GM18508 (cell line): ENCODE measurements around the gene SMYD1.
"Not testable (repeated sequence)": the region's sequence is repeated elsewhere in the genome, so short reads cannot be mapped to it uniquely, and the experiment has no call there.

Experiments
- ATAC-seq: cut with Tn5 transposase; IDR thresholded peaks from one replicate; pipeline ENCODE4 v1.9.1; 2021; ENCODE audit warnings: moderate number of reproducible peaks; ENCODE audit not compliant: insufficient read depth, unreplicated experiment

Gene SMYD1

DNA sequence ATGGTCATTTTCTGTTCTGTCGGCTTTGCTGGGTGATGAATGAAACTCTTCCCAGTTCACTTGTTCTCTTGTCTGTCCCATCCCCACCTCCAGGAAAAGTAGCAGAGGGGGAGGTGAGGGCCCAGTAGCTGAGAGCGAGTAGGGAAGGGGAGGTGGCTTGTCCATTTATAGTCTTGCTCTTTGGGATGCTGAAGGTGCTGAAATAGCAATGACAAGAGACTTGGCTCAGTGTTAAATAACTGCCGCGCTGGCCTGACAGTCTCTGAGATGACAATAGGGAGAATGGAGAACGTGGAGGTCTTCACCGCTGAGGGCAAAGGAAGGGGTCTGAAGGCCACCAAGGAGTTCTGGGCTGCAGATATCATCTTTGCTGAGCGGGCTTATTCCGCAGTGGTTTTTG lies at the start of gene SMYD1:
SMYD1 (plus strand) TSS at position 228 of the 400 bp plus-strand sequence; CDS start at position 268, 40 bp downstream.
- ATAC-seq = no peak

DNA sequence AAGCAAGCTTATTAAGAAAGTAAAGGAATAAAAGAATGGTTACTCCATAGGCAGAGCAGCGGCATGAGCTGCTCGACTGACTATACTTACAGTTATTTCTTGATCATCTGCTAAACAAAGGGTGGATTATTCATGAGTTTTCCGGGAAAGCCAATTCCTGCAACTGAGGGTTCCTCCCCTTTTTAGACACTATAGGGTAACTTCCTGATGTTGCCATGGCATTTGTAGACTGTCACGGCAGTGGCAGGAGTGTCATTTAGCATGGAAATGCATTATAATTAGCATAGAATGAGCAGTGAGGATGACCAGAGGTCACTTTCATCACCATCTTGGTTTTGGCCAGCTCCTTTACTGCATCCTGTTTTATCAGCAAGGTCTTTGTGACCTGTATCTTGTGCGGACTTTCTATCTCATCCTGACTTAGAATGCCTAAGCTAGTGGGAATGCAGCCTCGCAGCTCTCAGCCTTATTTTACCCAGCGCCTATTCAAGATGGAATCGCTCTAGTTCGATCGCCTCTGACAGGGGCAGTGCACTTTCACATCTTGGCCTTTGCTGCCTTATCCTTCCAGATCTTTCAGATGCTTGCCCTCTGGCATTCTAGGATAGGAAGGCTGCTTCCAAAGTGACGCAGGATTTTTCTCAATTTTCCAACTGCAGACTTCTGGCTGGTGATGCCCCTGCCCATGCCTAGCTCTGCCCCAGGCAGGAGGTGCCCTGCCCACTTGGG lies 49.4 kb upstream of the SMYD1 start:
- not testable (repeated sequence) for ATAC-seq

- no peak for ATAC-seq
These were observed 48.7 kb upstream of the SMYD1 start for GRCh38 chr2:88018909-88019308.

- no peak for ATAC-seq
These were observed 47.6 kb upstream of the SMYD1 start for GRCh38 chr2:88019985-88020384.

DNA sequence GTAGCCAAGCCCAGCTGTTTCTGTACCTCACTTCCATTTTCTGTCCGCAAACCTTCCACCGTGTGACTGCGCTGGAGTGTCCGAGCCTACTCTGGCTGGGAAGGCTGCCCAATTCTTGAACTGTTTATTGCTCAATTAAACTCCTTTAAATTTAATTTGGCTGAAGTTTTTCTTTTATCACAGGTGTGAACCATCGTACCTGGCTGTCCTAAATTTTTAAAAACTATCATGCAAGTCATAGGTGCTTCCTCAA lies 45.0 kb upstream of the SMYD1 start:
- no peak for ATAC-seq

- ATAC-seq = no peak
These were observed 43.1 kb upstream of the SMYD1 start for GRCh38 chr2:88024509-88024908.

DNA sequence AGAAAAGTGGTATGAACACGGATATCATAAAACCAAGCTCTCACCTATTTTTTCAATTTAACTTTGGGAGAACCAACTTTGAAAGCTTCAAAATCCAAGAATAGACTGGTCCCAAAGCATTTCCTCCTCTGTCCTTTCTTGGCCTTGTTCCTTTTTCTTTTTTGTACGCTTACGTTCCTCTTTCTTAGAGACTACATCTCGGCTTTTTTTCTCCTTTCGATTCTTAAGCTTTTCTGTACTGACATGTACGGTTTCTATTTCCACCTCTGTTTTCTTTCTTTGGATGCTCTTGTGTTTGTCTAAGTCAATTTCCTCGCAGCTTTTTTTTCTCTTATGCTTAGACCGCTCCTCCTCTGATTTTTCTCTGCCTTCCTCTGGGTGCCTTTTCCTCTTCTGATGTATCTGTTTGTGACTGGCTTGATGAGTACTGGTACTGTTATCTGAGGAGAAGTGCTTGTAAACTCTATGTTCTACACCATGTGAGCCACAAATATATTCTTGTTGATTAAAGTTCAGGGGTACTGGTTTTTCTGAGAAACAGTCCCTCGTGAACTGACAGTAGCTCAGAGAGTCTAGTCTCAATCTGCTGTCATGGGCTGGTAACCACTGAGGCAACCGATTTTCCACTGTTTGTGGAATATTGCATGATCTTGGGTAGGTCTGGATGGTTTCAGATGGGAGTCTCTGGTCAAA lies 39.8 kb upstream of the SMYD1 start:
- no peak for ATAC-seq

GRCh38 chr2:88028931-88029330 lies 38.7 kb upstream of the SMYD1 start:
- no peak for ATAC-seq

DNA sequence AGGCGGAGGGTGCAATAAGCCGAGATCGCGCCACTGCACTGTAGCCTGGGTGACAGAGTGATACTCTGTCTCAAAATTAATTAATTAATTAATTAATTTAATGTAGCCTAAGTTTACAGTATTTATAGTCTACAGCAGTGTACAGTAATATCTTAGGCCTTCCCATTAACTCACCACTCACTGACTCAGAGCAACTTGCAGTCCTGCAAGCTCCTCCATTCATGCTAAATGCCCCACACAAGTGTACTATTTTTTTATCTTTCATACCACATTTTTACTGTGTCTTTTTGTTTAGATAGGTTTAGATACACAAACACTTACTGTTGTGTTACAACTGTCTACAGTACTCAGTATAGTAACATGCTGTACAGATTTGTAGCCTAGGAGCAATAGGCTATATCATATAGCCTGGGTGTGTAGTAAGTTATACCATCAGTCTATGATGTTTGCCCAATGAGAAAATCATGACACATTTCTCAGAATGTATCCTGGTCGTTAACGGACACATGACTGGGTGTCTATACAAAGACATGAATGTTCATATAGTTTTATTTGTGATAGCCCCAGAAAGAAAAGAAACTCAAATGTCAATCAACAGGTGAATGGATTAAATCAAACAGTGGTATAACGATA lies 35.4 kb upstream of the SMYD1 start:
- no peak for ATAC-seq

GRCh38 chr2:88036182-88036581 lies 31.4 kb upstream of the SMYD1 start:
- ATAC-seq = no peak

DNA sequence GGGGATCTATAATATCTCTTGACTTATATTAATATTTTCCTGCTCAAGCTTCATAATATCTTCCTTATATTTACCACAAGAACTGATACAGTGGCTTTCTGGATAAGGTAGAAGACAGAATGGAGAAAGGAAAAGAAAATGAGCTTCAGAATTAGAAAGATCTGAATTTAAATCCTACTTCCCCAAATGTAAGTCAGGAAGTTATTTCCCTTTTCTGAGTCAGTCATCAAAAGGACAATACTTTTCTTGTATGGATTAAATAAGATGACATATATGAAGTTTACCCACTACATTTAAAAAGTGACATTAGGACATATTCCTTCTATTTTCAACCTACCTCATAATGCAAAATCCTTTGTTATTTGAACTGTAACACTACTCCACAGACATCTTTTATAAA lies 31.0 kb upstream of the SMYD1 start:
- no peak for ATAC-seq

DNA sequence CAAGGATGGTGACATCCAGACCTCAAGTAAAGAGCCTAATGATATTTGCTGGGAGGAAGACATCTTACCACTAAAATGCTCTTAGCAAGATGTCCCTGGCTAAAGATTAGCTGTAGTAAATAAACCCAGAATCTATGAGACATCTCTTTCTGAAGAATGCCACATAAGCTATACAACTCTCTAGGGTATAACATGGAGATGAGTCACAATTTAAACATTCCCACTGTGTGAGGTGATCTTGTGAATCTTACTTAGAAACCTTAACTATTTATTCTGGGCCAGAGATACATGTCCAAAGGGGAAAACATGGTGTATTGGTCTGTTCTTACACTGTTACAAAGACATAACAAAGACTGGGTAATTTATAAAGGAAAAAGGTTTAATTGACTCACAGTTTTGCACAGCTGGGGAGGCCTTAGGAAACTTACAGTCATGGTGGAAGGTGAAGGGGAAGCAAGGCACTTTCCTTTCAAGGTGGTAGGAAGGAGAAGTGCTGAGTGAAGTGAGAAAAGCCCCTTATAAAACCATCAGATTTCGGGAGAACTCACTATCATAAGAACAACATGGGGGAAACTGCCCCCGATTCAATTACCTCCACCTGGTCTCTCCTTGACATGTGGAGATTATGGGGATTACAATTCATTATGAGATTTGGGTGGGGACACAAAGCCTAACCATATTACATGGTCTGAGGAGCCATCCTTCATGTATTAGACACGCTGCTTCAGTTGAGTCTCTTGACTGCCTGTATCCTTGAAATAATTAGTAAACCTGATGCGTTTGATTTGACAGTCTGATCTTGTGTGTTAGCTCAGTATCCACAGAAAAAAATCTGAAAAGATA lies 29.1 kb upstream of the SMYD1 start:
- ATAC-seq = no peak

DNA sequence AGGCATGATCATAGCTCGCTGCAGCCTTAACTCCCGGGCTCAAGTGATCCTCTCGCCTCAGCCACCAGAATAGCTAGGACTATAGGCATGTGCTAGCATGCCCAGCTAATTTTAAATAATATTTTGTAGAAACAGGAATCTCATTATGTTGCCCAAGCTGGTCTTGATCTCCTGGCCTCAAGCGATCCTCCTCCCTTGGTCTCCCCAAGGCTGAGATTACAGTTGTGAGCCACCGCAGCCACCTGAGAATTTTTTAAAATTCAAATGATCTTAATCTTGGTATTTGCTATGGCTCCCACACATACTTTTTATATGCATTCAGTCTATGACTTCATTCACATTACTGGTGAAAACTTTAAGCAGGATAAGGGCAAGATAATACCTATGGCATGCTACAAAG lies 25.1 kb upstream of the SMYD1 start:
- no peak for ATAC-seq

GRCh38 chr2:88045561-88045960 lies 22.1 kb upstream of the SMYD1 start:
- ATAC-seq = not testable (repeated sequence)

DNA sequence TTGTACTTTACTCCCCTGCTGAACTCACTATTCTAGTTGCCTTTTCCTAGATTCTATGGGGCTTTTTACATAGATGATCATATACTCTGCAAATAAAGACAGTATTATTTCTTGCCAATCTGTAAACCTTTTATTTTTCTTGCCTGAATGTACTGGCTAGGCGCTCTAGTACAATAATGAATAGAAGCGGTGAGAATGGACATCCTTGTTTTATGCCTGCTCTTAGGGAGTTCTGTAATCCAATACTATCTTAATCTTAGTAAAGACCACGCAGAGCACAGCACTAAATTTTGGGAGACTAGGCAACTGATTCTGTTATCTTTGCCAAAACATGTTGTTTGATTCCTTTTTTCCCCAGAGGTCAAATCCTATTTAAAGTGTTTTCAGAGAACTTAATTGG lies 19.1 kb upstream of the SMYD1 start:
- no peak for ATAC-seq

DNA sequence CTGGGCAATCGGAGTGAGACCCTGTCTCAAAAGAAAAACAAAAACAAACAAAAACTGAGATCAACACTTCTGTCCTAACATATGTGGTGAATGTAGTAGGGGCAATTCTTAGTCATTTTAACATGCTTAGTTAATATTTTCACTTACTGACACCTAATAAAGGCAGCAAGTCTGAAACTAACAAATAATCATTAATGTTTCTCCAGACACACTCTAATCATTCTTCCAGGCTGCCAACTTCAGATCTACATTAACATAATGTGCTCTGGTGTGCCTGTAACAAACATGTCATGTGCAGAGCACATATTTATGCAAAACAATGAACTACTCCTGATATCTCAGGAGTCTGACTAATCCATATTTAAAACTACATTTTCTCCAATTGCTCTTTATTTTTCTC lies 18.0 kb upstream of the SMYD1 start:
- ATAC-seq = no peak

DNA sequence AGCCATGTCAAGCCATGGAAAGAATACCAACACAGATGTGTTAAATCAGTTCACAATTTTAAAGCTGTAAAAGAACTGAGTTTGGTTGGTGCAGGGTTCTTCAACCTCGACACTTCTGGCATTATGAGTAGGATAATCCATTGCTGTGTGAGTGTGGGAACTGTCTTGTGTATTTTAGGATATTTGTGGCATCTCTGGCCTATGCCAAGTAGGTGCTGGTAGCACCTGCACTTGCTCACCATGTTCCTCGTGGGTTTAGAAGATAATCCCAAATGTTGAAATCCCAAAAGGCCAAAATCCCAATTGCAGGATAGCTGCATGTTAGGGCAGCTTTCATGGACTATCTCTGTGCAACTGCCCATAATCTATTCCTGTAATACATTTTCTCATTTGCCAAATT lies 15.8 kb upstream of the SMYD1 start:
- no peak for ATAC-seq

DNA sequence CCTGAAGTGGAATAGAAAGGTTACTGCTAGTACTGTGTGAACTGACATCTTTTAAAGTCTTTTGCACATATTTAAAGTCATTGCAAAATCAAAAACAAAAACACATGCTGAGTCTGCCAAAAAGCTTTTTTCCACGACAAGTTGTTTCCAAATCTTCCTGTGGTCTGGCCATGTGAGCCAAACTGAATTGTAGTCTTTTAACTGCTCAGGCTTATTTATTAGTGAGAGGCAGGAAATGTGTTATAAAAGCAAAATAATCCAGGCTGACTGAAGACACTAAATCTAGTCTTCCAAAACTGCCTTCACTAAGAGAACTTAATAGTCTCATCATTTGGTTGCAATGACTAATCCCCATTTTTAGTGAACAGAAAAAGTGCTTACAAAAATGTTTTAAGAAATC lies 14.3 kb upstream of the SMYD1 start:
- ATAC-seq = no peak

DNA sequence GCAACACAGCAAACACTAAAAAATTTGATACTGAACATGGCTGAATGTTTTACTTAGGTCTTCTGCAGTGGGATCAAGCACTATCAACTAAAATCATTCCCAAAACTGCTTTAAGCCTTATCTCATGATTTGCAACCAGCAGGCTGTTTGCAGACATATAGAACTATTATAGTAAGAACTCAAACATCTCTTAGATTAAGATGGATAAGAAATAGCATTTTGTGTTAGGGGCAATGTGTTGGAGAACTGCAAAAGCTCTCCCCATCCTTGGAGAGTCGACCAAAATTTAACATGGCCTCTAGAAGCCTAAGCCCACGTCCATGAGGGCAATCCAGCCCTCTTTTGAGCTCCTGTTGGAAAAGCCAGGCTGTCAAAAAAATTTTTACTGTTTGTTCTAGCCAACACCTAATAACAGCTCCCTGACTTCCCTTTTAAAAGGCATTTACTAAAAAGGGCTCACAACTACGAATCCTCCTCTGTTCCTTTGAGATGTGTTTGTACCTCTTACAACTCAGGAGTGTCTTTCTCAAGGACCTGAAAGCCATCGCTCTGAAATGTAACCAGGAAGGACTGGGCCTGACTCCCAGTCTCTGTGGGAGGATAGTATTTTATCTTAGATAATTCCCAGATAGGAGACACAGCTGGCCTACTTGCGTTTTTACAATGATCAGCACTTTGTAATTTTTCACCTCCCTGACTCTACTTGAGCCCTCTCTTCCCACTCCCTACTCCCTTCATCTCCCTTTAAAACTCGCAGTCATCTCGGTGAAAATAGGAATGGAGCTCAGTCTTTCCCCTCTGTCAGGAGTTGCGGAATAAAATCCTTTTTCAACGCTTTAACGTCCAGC lies 13.5 kb upstream of the SMYD1 start:
- ATAC-seq = no peak

DNA sequence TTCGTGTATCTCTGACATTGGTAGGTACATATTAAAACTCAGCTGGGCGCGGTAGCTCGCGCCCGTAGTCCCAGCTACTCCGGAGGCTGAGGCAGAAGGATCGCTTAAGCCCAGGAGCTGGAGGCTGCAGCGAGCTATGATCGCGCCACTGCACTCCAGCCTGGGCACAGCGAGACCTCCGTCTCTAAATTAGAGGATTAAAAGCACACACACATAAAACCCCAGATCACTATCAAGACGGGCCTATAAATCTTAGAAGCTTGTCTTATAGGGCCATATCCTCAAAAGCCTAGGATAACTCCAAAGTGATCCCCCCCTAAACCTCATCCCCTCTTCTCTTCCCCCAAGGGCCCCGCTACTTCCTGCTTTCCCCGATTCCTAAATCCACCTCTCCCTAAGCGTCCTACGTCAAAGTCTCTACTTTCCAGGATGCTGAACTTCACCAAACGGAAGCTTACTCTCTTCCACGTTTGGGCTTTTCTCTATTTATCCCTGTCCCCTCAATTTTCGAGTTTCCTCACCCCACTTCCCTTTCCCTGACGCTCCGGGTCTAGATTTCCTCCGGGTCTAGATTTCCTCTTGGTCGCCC lies 12.7 kb upstream of the SMYD1 start:
- ATAC-seq = no peak
